Motor neuron (in vitro differentiated cells): ENCODE measurements around the gene CKS2. TPM values are rescaled to one million over a fixed set of nuclear protein-coding genes. Genes with fewer than 3 reads are reported as not detected.
A peak's percentile ranks its signal among the peaks of the same experiment; 100 is the strongest.
"Not testable (repeated sequence)": the region's sequence is repeated elsewhere in the genome, so short reads cannot be mapped to it uniquely, and the experiment has no call there.

Source experiments
- ATAC-seq, 8 experiments: fragments of 200-7000 bp; cut with Tn5 transposase; replicated peaks in 6 of 8; 2 replicates each; pipeline ENCODE4 v1.8.0; 2021; ENCODE audit warnings: mild to moderate bottlenecking in 8 of 8, moderate library complexity in 8 of 8
- H3K27ac ChIP-seq, 2 donors: fragments of 250-450 bp; sonication (Bioruptor Pico); 2 replicates each; pipeline ENCODE4 v1.9.0; 2021; ENCODE audit warnings: antibody characterized with exemption in 2 of 2, mild to moderate bottlenecking in 2 of 2, moderate library complexity in 1 of 2
- H3K4me1 ChIP-seq, 2 donors: fragments of 250-450 bp; sonication (Bioruptor Pico); replicated peaks in 1 of 2; 2 replicates each; pipeline ENCODE4 v1.6.1; 2021; ENCODE audit warnings: antibody characterized with exemption in 2 of 2, mild to moderate bottlenecking in 2 of 2, moderate library complexity in 1 of 2
- H3K4me3 ChIP-seq, 5 donors: fragments of 250-450 bp; sonication (Bioruptor Pico); 2 replicates each; pipeline ENCODE4 v1.9.0; 2021; ENCODE audit warnings: antibody characterized with exemption in 5 of 5, mild to moderate bottlenecking in 5 of 5, moderate library complexity in 4 of 5
- WGBS, 10 experiments: fragments of 450-650 bp; shearing (Covaris generic); methylation state at CpG; one replicate each; pipeline ENCODE4 v1.0.0; 2022; 5-methylcytosine and 5-hydroxymethylcytosine counted together
- in situ Hi-C, 9 experiments: fragments of 400-800 bp; cut with MboI; loops; one replicate each; pipeline ENCODE4 v1.15.0; 2021; ENCODE audit warnings: low sequenced_read_pairs in 9 of 9, low pct_unique_long_range_greater_than_20kb in 2 of 9; ENCODE audit not compliant: unreplicated experiment in 9 of 9
- total RNA-seq, 8 experiments: library from RNA; unstranded; fragments of 300-600 nt; gene quantifications; 2 replicates each; pipeline versions ENCODE4 v1.2.3 to v1.2.4, GENCODE V29; 2022

CKS2 gene
- 100 to 1,000 TPM in 4 of 8 experiments, 10 to 100 TPM in 4; 22.2 to 184 (median 102) TPM for total RNA-seq

DNA sequence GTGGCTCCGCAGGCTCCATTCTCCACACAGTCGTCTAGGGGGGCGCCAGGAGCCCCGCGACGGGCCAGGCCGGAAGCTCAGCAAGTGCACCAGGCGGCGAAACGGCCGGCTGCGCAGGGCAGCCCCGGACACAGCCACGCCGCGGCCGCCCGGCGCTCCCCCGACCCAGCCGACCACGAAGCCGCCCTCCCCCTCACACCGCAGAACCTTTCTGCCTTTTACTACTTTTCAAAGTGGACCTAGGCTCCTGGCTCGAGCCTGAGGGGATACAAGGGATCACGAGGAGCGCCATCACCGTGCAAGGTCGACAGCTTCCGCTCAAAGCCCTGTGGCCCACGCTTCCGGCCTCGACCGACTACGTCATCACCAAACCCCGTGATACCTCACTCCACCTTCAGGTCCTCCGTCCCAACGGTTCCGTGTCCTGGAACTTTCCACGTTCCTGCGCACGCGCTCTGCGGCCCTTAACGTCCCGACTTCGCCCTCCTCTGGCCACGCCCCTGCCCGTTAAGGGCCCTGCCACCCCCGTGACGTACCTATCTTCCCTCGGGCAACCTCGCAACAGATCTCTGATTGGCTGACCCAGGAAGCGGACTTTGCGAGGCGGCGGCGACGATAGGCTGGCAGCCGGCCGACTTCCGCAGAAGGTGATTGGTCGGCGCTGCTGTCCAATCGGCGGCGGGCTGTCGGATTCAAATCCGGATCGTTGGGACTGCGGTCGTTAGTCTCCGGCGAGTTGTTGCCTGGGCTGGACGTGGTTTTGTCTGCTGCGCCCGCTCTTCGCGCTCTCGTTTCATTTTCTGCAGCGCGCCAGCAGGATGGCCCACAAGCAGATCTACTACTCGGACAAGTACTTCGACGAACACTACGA is at the start of gene CKS2:
Gene CKS2 (plus strand): TSS at position 721 of the 871 bp plus-strand sequence. CDS start 98 bp downstream, at position 819.
- in situ Hi-C loops: no loop called here
- peak; percentile 86 to 94 (median 91) for ATAC-seq
- peaks cover 6% of the 10 kb centered on the region in 2 donors for H3K4me1 ChIP-seq
- peak within 1 kb of the TSS; percentile 58 to 90 (median 71) for H3K4me3 ChIP-seq
- WGBS, 10 experiments: 0 to 20% (median 0%) methylated on average over 1 to 15 of the region's 86 CpGs; no CpG with 5 or more reads in 4 of the 10 experiments
- H3K27ac ChIP-seq: peak within 1 kb of the TSS; percentile 95 to 99

DNA sequence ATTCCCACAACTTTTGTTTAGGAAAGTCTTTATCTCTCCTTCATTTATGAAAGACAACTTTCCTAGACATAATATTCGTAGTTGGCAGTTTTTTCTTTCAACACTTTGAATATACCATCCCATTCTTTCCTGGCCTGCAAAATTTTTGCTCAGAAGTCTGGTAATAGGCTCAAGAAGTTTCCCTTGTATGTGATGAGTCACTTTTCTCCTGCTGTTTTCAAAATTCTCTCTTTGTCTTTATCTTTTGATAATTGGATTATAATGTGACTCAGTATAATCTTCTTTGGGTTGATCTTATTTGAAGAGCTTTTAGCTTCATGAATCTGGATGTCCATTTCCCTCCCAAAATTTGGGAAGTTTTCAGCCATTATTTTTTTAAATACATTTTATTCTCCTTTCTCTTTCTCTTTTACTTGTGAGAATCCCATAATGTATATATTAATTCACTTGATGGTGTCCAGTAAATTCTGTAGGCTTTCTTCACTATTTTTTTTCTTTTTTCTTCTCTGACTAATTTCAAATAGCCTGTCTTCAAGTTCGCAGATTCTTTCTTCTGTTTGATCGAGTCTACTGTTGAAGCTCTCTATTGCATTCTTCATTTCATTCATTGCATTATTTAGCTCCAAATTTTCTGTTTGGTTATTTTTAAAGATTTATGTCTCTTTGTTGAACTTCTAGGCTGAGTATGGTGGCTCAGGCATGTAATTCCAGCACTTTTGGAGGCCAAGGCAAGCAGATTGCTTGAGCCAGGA is 37.3 kb upstream of the CKS2 start:
- no peak for ATAC-seq
- no peak overlapping the region for H3K4me3 ChIP-seq
- in situ Hi-C loops: no loop called here
- H3K4me1 ChIP-seq: no peaks in the 10 kb centered on the region
- 61 to 100% (median 83%) methylated on average over 1 to 3 of the region's 3 CpGs for WGBS, 10 experiments
- H3K27ac ChIP-seq: no peak overlapping the region

DNA sequence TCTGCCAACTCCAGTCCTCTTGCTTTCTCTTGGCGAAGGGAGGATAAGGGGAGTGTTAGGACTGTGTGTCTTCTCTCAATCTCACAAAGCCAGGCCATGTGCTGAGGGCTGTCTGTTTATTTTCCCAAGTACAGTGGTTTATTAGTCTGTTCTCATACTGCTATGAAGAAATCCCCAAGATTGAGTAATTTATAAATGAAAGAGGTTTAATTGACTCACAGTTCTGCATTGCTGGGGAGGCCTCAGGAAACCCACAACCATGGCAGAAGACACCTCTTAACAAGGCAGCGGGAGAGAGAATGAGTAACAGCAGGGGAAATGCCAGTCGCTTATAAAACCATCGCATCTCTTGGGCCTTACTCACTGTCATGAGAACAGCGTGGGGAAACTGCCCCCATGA is 36.2 kb upstream of the CKS2 start:
- 8 to 93% (median 79%) methylated on average over 1 to 5 of the region's 5 CpGs; no CpG with 5 or more reads in 3 of the 10 experiments for WGBS, 10 experiments
- in situ Hi-C loops: loop anchor here in 3 of 9 experiments (25.0 kb wide), 3 partner anchors 213 to 263 kb away; no protein-coding TSS in a partner anchor
- Histone ChIP-seq H3K4me3 (no peak overlapping the region), H3K4me1 (no peaks in the 10 kb centered on the region), H3K27ac (no peak overlapping the region)
- no peak for ATAC-seq

DNA sequence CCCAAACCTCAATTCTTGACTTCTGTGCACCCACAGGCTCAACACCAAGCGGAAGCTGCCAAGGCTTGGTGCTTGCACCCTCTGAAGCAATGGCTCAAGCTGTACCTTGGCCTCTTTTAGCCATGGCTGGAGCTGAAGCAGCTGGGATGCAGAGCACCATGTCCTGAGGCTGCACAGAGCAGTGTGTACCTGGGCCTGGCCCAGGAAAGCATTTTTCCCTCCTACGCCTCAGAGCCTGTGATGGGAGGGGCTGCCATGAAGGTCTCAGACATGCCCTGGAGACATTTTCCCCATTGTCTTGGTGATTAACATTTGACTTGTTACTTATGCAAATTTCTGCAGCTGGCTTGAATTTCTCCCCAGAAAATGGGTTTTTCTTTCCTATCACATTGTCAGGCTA is 35.0 kb upstream of the CKS2 start:
- not testable (repeated sequence) for H3K4me3 ChIP-seq, H3K27ac ChIP-seq, H3K4me1 ChIP-seq
- 29 to 100% (median 90%) methylated on average over 1 of the region's 2 CpGs; no CpG with 5 or more reads in 6 of the 10 experiments for WGBS, 10 experiments
- peak in 3 of 8 experiments; percentile 37 to 75 (median 62) for ATAC-seq
- in situ Hi-C loops: loop anchor here in 3 of 9 experiments (25.0 kb wide), 3 partner anchors 214 to 264 kb away; no protein-coding TSS in a partner anchor

DNA sequence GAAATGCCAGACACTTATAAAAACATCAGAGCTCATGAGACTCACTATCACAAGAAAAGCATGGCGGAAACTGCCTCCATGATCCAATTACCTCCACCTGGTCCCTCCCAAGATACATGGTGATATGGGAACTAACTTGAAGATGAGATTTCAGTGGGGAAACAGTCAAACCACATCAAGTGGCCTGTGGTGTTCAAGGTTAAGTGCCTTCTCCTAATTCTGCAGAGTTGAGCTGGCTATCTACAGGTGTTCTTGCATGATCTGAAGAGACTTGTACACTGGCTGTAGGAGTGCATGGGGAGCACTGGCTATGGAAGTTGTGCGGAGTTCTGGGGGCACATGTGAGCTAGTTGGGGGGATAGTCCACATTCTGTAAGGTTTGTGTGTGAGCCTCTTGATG is 34.0 kb upstream of the CKS2 start:
- WGBS, 10 experiments: 70 to 92% (median 90%) methylated on average over 2 of the region's 2 CpGs; no CpG with 5 or more reads in 7 of the 10 experiments
- no peaks in the 10 kb centered on the region for H3K4me1 ChIP-seq
- no peak overlapping the region for H3K27ac ChIP-seq
- ATAC-seq: no peak
- in situ Hi-C loops: loop anchor here in 3 of 9 experiments (25.0 kb wide), 3 partner anchors 215 to 265 kb away; no protein-coding TSS in a partner anchor
- H3K4me3 ChIP-seq: no peak overlapping the region

DNA sequence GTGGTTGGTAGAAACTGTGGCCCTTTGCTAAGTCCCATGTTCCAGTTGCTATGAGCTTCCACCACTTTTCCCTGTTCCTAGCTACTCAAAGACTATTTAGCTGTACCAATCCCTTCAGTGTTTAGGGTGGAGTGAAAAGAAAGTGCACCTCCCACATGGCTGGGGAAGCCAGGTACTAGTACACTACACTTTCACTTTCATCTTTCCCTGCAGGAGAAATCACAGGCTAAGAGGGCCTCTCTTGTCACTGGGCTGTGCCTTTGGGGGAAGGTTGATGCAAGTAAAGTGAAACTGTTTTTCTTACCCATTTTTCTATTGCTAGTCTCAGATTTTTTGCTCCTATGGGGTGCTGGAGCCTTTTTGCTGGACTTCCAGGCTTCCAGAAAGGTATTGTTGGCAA is 33.5 kb upstream of the CKS2 start:
- no peak overlapping the region for H3K4me3 ChIP-seq
- in situ Hi-C loops: loop anchor here in 3 of 9 experiments (25.0 kb wide), 3 partner anchors 215 to 265 kb away; no protein-coding TSS in a partner anchor
- no peaks in the 10 kb centered on the region for H3K4me1 ChIP-seq
- no peak overlapping the region for H3K27ac ChIP-seq
- peak in 2 of 8 experiments; percentile 63 to 66 for ATAC-seq

DNA sequence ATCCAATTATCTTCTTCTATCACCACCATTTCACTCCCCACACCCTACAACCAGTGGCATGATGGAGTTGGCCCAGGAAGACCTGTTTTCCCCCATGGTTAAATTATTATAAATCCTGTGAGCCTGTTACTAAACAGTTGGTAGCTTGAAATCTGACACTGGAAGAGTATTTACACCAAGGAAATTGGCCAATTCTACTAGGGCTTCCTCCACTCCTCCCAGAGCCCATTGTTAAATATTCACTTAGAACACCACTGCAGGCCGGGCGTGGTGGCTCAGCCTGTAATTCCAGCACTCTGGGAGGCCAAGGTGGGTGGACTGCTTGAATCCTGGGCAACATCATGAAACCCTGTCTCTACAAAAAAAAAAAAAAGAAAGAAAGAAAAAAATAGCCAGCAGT is 32.4 kb upstream of the CKS2 start:
- WGBS, 10 experiments: 80 to 100% (median 100%) methylated on average over 1 to 2 of the region's 2 CpGs; no CpG with 5 or more reads in 7 of the 10 experiments
- Histone ChIP-seq H3K4me3 (no peak overlapping the region), H3K27ac (no peak overlapping the region), H3K4me1 (no peaks in the 10 kb centered on the region)
- in situ Hi-C loops: loop anchor here in 3 of 9 experiments (25.0 kb wide), 3 partner anchors 216 to 266 kb away; no protein-coding TSS in a partner anchor
- peak in 3 of 8 experiments; percentile 11 to 36 (median 14) for ATAC-seq

DNA sequence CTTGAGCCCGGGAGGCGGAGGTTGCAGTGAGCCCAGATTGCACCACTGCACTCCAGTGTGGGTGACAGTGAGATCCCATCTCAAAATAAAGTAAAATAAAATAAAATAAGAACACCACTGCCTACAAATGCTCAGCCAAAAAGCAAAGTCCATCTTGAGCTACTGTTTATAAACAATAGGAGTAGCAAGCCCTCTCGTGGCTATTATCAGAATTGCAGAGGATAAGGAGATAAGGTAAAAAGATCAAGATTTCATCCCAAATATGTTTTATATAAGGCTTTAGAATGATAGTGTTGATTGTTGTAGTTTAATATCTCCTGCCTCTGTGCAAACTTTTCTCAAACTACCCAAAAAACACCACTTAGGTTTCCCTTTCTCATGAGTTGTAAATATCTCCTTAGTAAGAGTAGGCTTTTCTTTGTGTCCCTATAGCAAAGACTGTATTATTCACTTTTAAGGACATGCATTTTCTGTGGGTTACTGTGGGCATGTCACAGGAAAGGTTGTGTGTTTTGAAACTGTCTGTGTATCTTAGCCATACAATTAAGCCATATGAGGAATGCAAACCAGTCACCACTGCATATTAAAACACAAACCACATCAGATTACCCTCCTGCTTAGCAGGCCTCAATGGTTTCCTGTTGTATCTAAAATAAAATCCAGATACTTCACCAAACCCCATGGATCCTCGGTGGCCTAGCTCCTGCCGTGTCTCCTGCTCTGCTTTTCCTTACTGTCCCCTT is 31.8 kb upstream of the CKS2 start:
- peak in 7 of 8 experiments; percentile 22 to 73 (median 36) for ATAC-seq
- in situ Hi-C loops: loop anchor here in 3 of 9 experiments (25.0 kb wide), 3 partner anchors 217 to 267 kb away; no protein-coding TSS in a partner anchor
- Histone ChIP-seq H3K27ac (no peak overlapping the region), H3K4me1 (no peaks in the 10 kb centered on the region), H3K4me3 (no peak overlapping the region)
- 0 to 87% (median 60%) methylated on average over 1 to 4 of the region's 5 CpGs; no CpG with 5 or more reads in 1 of the 10 experiments for WGBS, 10 experiments

DNA sequence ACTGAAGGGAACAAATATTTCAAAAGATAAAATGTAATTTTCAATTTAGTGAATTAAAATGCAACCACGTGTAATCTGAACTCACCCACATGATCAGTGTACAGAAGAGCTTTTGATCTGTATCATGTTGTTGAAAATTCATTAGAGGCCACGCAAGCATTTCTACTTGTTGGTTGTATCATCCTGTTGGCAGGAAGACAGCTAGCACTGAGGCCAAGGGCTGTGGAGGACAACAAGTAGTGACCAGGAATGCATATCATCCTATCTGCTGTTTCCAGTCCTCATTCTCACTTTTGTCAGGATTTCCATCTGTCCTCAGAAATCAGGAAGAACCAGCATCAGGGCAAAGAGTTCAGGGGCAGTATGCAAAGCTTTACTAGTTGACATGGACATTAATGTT is 29.9 kb upstream of the CKS2 start:
- WGBS, 10 experiments: 8 to 100% (median 71%) methylated on average over 1 to 2 of the region's 2 CpGs; no CpG with 5 or more reads in 3 of the 10 experiments
- H3K27ac ChIP-seq: no peak overlapping the region
- peak in 1 of 8 experiments; percentile 27 for ATAC-seq
- no peak overlapping the region for H3K4me3 ChIP-seq
- H3K4me1 ChIP-seq: no peaks in the 10 kb centered on the region
- in situ Hi-C loops: loop anchor here in 3 of 9 experiments (25.0 kb wide), 3 partner anchors 219 to 269 kb away; no protein-coding TSS in a partner anchor

DNA sequence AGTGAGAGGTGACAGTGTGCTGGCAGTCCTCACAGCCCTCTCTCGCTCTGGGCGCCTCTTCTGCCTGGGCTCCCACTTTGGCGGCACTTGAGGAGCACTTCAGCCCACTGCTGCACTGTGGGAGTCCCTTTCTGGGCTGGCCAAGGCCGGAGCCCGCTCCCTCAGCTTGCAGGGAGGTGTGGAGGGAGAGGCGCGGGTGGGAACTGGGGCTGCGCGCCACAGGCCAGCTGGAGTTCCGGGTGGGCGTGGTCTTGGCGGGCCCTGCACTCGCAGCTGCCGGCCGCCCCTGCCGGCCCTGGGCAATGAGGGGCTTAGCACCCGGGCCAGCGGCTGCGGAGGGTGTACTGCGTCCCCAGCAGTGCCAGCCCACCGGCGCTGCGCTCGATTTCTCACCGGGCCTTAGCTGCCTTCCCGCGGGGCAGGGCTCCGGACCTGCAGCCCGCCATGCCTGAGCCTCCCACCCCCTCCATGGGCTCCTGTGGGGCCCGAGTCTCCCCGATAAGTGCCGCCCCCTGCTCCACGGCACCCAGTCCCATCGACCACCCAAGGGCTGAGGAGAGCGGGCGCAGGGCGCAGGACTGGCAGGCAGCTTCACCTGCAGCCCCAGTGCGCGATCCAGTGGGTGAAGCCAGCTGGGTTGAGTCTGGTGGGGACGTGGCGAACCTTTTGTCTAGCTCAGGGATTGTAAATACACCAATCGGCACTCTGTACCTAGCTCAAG is 28.6 kb upstream of the CKS2 start:
- WGBS, 10 experiments: 55 to 100% (median 82%) methylated on average over 2 to 3 of the region's 42 CpGs; no CpG with 5 or more reads in 6 of the 10 experiments
- in situ Hi-C loops: loop anchor here in 3 of 9 experiments (25.0 kb wide), 3 partner anchors 220 to 270 kb away; no protein-coding TSS in a partner anchor
- not testable (repeated sequence) for ATAC-seq, H3K27ac ChIP-seq, H3K4me1 ChIP-seq, H3K4me3 ChIP-seq

DNA sequence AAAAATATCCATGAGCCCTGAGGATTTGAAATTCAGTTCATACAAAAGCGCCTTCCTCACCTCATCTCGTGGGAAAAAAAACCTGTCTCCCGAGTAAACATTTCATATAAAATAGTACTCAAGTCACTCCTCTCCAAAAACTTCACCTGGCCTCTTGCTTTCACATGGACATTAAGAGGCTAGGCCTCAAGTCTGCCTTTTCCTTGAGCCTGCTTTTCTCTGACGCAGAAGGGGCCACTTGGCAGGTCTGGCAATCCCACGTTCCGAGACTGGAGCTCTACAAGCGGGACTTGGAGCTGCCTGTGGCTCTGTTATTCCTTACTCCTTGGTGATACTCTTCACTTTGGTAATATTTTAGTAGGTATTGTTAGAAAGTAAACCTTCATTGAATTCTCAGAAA is 26.9 kb upstream of the CKS2 start:
- in situ Hi-C loops: loop anchor here in 3 of 9 experiments (25.0 kb wide), 3 partner anchors 222 to 272 kb away; no protein-coding TSS in a partner anchor
- no peak for ATAC-seq
- Histone ChIP-seq H3K4me3 (no peak overlapping the region), H3K4me1 (no peaks in the 10 kb centered on the region), H3K27ac (no peak overlapping the region)
- 67 to 100% (median 90%) methylated on average over 1 to 7 of the region's 7 CpGs; no CpG with 5 or more reads in 1 of the 10 experiments for WGBS, 10 experiments
